GM19035 (cell line): ENCODE results near the gene USP2.

ENCODE experiments used
- ATAC-seq: cut with Tn5 transposase; IDR thresholded peaks from one replicate; pipeline ENCODE4 v1.9.1; 2021; ENCODE audit not compliant: unreplicated experiment

Gene USP2

GRCh38 chr11:119377961-119378667, 3.4 kb downstream of the USP2 start:
- ATAC-seq: no peak

DNA sequence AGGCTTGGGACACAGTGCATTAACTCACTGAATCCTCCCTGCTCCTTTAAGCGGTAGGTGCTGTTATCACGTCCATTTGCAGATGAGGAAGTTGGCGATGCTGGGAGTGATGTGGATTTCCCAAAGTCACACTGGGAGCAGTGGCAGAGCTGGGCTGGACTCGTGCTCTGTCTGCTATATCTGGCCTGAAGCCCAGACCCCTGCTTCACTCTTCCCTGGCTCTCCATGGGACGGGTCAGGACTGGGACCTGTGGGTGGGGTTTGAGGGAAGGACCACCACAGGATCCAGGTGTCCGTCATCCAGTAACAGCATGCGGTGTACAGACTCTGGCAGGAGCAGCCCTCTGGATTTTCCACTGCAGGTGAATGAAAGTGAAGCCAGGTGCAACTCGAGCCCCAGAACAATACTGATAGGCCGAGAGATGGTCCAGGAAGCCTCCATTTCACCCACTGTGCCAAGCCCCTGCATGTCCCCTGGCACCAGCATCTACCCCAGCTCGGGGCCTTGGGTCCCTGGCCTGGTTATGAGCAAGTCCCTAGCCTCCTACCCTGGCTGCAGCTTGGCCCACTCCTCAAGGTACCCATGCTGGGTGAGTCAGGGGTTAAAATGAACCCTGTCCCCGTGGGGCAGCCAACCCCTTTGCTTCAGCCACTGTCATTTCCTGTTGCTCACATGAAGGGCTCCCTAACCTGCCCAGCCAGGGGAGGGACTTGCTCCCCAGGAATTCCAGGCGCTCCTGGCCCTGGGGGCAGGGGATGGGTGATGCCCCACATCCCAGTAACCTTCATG, 4.2 kb downstream of the USP2 start:
- no peak for ATAC-seq

DNA sequence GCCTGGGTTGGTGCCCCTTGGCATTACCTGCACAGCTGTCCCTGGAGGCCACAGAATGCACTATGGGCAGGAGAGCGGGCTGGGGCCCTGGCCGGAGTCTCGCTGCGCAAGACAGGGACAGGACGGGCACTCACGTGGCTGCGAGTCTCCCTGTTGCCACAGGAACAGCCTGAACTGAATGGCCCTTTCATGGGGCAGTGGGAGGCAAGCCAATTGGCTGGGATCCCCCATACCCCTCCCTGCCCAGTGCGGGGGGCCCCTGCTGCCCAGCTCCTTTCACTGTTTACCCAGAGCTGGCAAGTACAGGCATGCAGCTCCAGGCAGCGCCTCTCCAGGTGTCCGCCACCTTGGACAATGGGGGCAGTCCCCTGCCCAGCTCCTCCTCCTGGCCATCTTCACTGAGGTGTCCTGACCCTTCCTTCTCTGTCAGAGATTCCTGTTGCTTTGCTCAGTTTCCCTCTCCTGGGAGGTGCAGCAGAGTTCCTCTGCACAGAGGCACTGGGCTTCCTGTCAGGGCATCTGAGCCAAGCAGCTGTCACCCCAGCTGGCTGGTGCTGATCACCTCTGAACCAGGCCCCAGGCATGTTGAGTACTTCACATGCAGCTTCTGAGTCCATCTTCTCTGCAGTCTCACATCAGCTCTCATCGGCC, 5.2 kb downstream of the USP2 start:
- ATAC-seq: no peak

DNA sequence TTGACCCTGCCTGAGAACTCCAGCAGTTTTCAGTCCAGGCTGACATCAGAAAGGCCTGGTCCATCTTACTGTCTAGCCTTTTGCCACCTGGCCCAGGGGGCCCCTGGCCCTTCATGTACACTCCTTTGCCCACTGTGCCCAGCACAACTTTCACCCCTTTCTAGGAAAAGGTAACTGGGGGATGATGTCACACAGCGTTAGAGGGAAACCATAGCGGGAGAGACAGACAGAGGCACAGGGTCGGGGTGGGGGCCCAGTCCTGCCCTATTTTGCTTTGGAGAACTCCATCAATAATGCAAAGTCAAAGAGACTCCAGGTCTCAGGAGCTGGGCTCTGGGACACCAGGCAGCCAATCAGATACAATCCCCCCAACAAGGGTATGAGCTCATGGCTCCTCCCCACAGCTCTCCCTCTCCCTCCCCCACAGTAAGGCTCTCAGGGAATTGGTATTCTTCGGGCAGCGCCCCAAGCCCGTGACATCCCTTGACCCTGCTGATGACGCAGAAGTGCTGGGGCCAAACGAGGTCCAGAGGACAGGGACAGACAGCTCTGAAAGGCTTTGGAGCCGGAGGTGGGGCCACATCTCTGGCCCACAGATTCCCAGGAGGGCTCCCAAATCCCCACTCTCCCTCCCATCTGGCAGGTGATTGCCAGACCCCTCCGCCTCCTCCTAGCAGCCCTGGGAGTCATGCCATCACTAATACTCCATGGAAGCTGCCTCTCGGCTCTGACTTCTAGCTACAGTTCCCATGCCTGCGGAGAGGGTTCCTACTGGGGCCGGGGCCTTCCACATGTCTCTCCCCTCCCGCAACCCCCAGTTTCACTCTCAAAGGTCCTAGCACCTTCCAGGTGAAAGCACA, 5.9 kb downstream of the USP2 start:
- ATAC-seq: no peak

GRCh38 chr11:119374632-119375336, 6.7 kb downstream of the USP2 start:
- no peak for ATAC-seq

DNA sequence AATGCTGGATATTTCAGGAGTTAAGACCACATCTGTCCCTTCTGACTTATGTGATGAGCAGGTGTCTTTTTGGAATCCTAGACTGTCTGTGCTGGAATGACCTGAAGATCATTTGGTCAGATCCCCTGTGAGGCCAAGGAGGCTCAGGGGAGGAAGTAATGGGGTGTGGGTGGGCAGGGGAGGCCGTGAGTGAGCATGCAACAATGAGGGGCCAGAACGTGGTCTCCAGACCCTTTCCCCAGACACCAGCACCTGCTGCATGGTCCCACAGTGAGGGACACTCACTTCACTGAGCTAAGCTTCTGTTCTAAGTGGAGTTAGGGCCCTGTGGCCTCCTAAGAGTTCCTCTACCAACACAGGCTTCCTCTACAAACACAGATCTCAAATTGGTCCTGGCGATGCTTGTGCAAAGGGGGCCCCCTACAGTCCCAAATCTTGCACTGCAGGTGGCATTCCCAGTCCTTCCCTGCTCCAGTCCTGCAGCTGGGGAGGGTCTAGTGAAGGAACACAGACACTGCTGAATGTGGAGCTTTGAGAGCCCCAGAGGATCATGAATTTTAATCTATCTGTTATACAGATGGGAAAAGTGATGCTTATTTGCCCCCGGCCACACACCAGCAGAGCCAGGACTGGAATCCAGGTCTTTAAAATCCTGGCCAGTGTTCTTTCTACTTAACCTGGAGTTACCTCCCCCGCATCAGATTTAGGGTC, 7.4 kb downstream of the USP2 start:
- ATAC-seq: no peak

DNA sequence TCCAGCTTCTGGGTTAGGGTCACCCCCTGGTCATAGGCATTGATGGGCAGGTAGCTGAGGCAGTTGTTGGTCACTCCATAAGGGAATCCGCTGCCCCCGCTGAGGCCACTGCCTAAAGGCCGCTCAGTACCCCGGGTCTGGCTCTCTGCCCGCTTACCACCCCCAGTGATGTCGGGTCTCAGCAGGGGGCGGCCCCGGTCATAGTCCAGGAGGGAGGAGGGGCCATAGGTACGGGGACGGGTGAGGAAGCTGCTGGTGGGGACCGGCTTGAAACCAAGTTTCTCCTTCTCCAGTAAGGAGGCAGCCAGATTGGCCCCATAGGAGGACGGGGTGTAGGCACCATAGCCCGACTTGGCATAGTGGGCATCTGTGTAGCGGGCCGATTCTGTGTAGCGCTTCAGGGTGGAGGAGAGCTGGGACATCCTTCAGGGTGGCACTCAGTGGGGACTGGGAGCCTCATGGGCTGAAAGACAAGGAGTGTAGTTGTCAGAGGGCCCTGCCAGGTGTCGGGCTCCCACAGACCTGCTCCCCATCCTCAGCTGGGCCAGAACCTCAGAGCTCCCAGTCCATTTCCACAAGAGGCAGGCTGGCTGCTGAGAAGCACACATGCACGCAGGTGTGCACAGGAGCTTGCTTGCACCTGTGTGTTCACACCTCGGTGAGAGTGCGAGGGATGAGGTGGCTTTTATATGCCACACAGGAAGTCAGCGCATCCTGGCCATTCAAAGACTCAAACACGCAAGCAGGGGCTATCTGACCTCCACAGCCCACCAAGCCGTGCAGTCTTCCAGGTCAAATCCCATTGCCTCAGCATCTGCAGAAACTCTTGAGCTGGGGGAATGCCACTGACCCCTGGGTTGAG, 8.2 kb downstream of the USP2 start:
- no peak for ATAC-seq

GRCh38 chr11:119372260-119373058, 9.0 kb downstream of the USP2 start:
- no peak for ATAC-seq

DNA sequence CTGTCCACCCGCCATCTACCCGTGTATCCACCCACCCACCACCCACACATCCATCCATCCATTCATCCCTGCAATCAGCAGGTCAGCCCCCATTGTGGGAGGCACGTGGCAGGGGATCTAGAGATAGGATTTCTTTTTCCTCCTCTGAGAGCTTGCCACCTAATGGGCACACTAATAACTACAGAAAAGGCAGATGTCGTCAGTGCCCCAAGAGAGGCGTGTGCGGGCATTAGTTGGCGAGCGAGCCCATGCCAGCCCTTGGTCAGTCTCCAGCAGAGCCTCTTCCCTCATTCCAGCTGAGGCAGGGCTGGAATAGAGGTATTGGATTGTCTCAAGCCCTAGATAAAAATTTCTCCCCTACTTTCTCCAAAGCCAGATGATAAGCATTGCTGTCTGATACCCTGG, 9.7 kb downstream of the USP2 start:
- ATAC-seq: no peak

DNA sequence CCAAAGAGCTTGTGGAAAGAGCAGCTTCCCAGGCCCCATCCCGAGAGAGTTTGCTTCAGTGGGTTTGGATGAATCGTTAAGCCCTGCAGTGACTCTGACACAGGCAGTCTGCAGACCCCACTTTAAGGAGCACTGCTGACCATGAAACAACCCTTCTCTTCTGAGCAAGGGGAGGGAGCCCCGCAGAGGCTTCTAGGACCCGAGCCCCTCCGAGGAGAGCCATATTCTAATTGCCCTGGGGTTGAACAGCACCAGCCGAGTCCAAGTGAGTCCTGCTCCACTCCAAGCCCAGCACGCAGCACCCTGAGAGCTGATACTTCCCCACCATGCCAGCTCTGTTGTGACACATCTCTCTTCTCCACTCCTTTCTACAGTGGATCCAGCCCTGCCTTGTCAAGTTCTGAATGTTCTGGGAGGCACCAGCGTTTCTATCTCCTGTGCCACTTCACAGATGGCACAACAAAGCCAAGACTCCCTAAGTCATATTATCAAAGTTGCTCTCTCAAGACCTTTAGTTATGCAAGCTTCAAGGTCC, 10.4 kb downstream of the USP2 start:
- ATAC-seq: no peak

- no peak for ATAC-seq
Observed at GRCh38 chr11:119370486-119371046, 10.9 kb downstream of the USP2 start.

DNA sequence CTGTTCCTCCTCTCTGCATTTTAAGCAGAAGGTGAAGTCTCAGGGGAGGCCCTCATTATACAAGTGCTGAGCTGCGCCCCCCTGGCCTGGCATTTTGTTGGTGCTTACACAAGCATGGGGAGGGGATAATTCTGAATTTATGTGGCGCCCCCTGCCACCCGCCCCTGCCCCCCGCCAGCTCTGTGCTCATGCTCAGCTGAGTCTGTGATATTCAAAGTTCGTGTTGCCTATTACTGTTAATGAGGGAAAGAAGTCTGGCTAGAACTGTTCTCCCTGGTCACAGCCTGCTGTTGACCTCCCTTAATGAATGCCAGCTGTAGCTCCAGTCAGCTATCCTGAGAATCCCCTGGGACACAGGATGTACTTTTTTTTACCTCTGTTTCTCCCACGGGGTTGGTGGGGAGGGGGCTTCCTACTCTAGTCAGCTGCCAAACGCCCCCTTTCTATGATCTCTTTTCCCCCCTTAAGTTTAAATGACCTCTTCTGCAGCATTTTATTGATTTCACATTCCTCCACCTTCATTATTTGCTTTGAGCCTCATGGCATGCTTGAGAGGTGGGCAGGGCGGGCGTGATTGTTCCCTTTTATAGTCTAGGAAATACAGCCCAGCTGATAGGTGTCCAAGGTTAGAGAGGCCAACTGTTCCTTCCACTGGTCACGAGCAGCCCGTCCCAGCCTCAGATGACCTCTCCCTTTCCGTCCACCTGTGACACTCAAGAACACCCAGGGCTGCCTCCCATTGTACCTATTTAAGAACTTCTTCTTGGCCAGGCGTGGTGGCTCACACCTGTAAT, 12.2 kb downstream of the USP2 start:
- ATAC-seq: no peak

DNA sequence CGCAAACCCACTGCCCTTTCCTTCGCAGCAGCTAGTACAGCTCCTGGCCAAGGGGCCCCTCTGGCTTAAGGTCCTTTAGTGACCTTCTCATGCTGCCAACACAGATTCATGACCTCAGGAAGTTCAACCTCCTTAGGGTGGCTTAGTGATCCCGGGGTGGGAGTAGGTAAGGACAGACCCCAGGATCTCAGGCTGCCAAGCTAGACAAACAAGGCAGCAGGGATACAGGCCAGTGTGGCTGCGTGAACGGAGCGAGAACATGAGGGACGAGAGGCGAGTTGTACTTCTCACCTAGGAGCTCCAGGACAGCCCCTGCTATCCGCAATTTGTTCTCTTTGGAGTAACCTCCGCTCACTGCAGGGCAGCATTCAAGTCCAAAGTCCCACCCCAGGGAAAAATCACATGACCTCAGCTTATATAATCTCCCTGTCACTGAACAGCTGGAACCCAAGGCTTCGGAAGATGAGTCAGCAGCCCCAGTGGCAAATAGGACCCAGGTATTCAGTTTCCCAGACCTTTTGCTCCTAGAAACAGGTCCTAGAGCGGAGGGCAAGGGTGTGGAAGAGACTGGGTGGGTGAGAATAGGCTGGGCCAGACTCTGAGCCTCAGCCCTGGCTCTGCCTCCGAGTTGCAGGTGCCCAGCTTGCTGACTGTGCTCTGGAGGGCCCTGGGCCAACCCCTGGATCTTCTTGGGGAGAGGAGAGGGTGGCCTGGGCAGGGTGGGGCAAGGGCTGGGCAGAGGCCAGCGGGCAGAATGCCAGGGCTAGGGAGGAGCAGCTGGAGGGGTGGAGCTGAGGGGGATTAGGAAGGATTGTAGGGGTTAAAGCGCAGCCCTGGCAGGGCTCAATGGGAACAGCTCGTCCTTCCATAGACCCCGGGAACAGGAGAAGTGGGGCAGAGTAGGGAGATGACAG, 13.1 kb downstream of the USP2 start:
- ATAC-seq: no peak

GRCh38 chr11:119367661-119368120, 13.8 kb downstream of the USP2 start:
- ATAC-seq: no peak
